Measurements from ENCODE around the gene CTPS2. TPM values are rescaled to one million over a fixed set of nuclear protein-coding genes. Genes with fewer than 3 reads are reported as not detected.

CTPS2 gene
- total RNA-seq, 1 donor from 2014 or later: 59.0 TPM

GRCh38 chrX:16700734-16701133 is 11.7 kb downstream of the CTPS2 start:
- no peak overlapping the region for H3K4me3 Mint-ChIP-seq
- DNase-seq (ENCODE audit: extremely low spot score, unreplicated experiment): no peak
- H3K27me3 Mint-ChIP-seq: no peaks in the 10 kb centered on the region
- H3K27ac Mint-ChIP-seq: no peak overlapping the region
- TF ChIP-seq CTCF (conservative IDR thresholded peaks at IDR 0.05): no peak
- no peaks in the 10 kb centered on the region for H3K9me3 Mint-ChIP-seq
- H3K4me1 Mint-ChIP-seq (ENCODE audit: unreplicated experiment): no peaks in the 10 kb centered on the region
- peaks cover 28% of the 10 kb centered on the region for H3K36me3 Mint-ChIP-seq

- Mint-ChIP-seq H3K4me1 (ENCODE audit: unreplicated experiment) (no peaks in the 10 kb centered on the region), H3K36me3 (peaks cover 28% of the 10 kb centered on the region)
- DNase-seq (ENCODE audit: extremely low spot score, unreplicated experiment): no peak
These were observed 13.1 kb downstream of the CTPS2 start for GRCh38 chrX:16699389-16699788.

GRCh38 chrX:16696956-16697355 is 15.5 kb downstream of the CTPS2 start:
- H3K36me3 Mint-ChIP-seq: peaks cover 27% of the 10 kb centered on the region
- no peaks in the 10 kb centered on the region for H3K27me3 Mint-ChIP-seq
- no peaks in the 10 kb centered on the region for H3K9me3 Mint-ChIP-seq
- H3K4me1 Mint-ChIP-seq (ENCODE audit: unreplicated experiment): no peaks in the 10 kb centered on the region
- H3K4me3 Mint-ChIP-seq: no peak overlapping the region
- no peak for DNase-seq (ENCODE audit: extremely low spot score, unreplicated experiment)
- no peak overlapping the region for H3K27ac Mint-ChIP-seq
- no peak for TF ChIP-seq CTCF (conservative IDR thresholded peaks at IDR 0.05)

More at GRCh38 chrX:16699389-16699788, 13.1 kb downstream of the CTPS2 start:
- no peak for TF ChIP-seq CTCF (conservative IDR thresholded peaks at IDR 0.05)
- H3K4me3 Mint-ChIP-seq: no peak overlapping the region
- H3K27me3 Mint-ChIP-seq: no peaks in the 10 kb centered on the region
- H3K27ac Mint-ChIP-seq: no peak overlapping the region
- H3K9me3 Mint-ChIP-seq: no peaks in the 10 kb centered on the region

- Mint-ChIP-seq H3K27ac (no peak overlapping the region), H3K27me3 (no peaks in the 10 kb centered on the region), H3K9me3 (no peaks in the 10 kb centered on the region), H3K4me1 (ENCODE audit: unreplicated experiment) (no peaks in the 10 kb centered on the region), H3K4me3 (no peak overlapping the region), H3K36me3 (peaks cover 31% of the 10 kb centered on the region)
- peak; percentile 95 for TF ChIP-seq CTCF (conservative IDR thresholded peaks at IDR 0.05)
- DNase-seq (ENCODE audit: extremely low spot score, unreplicated experiment): peak; percentile 75
These were observed 17.3 kb downstream of the CTPS2 start for GRCh38 chrX:16695079-16695676.

- Mint-ChIP-seq H3K9me3 (no peaks in the 10 kb centered on the region), H3K36me3 (peaks cover 21% of the 10 kb centered on the region), H3K27ac (no peak overlapping the region), H3K27me3 (no peaks in the 10 kb centered on the region), H3K4me3 (no peak overlapping the region), H3K4me1 (ENCODE audit: unreplicated experiment) (no peaks in the 10 kb centered on the region)
- DNase-seq (ENCODE audit: extremely low spot score, unreplicated experiment): no peak
- TF ChIP-seq CTCF (conservative IDR thresholded peaks at IDR 0.05): no peak
These were observed 25.0 kb downstream of the CTPS2 start for GRCh38 chrX:16687514-16687913.

All from type B pancreatic cell (in vitro differentiated cells).